H1 (cell line): Measurements from ENCODE around the gene SLC16A11. TPM values are rescaled to one million over a fixed set of nuclear protein-coding genes. Genes with fewer than 3 reads are reported as not detected.

Experiments used
- CTCF ChIA-PET: fragments of 300-600 bp; sonication (Branson Sonifier 250); formaldehyde crosslinking; loops from one replicate; lab custom pipeline; 2021; ENCODE audit not compliant: partially characterized antibody; lab: Charles Lee
- POLR2A ChIA-PET: fragments of 300-600 bp; sonication (Branson Sonifier 250); formaldehyde crosslinking; loops from one replicate; lab custom pipeline; 2021; ENCODE audit warnings: inconsistent platforms; ENCODE audit not compliant: partially characterized antibody; lab: Charles Lee
- DNase-seq, 2 experiments: peaks; one replicate each; pipeline versions ENCODE4 v3.0.0 to v3.0.0-alpha.2; 2010 to 2022; ENCODE audit warnings: low spot score in 2 of 2, low read depth in 1 of 2, mixed read lengths in 1 of 2
- FAIRE-seq: peaks from 2 replicates; lab custom pipeline; 2011; peaks lifted over from hg19 to GRCh38; lab: Jason Lieb, UNC
- H2AFZ ChIP-seq: 2 replicates; pipeline ENCODE4 v1.8.1; 2012; ENCODE audit warnings: low read length, inconsistent platforms
- H2AK5ac ChIP-seq: 2 replicates; pipeline ENCODE4 v1.6.1; 2013; ENCODE audit warnings: low read depth, low read length
- H2BK120ac ChIP-seq: replicated peaks from 2 replicates; pipeline ENCODE3; 2013; ENCODE audit warnings: low read depth, low read length, inconsistent platforms
- H2BK12ac ChIP-seq: 2 replicates; pipeline ENCODE4 v1.6.1; 2013; ENCODE audit warnings: low read depth, low read length
- H2BK15ac ChIP-seq: 2 replicates; pipeline ENCODE4 v1.6.1; 2013; ENCODE audit warnings: low read length
- H2BK20ac ChIP-seq: 2 replicates; pipeline ENCODE4 v1.6.1; 2013; ENCODE audit warnings: low read length
- H2BK5ac ChIP-seq: 2 replicates; pipeline ENCODE4 v1.6.1; 2013; ENCODE audit warnings: low read depth, low read length
- H3K14ac ChIP-seq: 2 replicates; pipeline ENCODE4 v1.6.1; 2013; ENCODE audit warnings: inconsistent platforms; ENCODE audit not compliant: insufficient read length
- H3K18ac ChIP-seq: 2 replicates; pipeline ENCODE4 v1.6.1; 2013; ENCODE audit warnings: low read length; ENCODE audit errors: extremely low read depth
- H3K23ac ChIP-seq: 2 replicates; pipeline ENCODE4 v1.6.1; 2013; ENCODE audit warnings: inconsistent platforms; ENCODE audit not compliant: insufficient read length
- H3K23me2 ChIP-seq: 2 replicates; pipeline ENCODE4 v1.6.1; 2013; ENCODE audit warnings: low read depth, low read length
- H3K27ac ChIP-seq: 2 replicates; pipeline ENCODE4 v1.6.1; 2011; ENCODE audit warnings: low read depth, low read length, inconsistent platforms
- H3K27me3 ChIP-seq, 4 experiments: replicated peaks in 1 of 4; 1 replicate in 1 of 4; 2 replicates in 3 of 4; pipeline versions ENCODE4 v1.6.1 to v1.8.1; 2011 to 2013; ENCODE audit warnings: low read length in 3 of 4, mild to moderate bottlenecking in 3 of 4, inconsistent platforms in 2 of 4, mixed read lengths in 2 of 4, moderate library complexity in 1 of 4; ENCODE audit not compliant: control insufficient read depth in 3 of 4, insufficient read depth in 3 of 4; ENCODE audit errors: extremely low read depth in 1 of 4
- H3K36me3 ChIP-seq, 4 experiments: 2 replicates each; pipeline versions ENCODE4 v1.6.1 to v1.8.1; 2011 to 2013; ENCODE audit warnings: mild to moderate bottlenecking in 4 of 4, low read length in 3 of 4, moderate library complexity in 2 of 4, control low read depth in 1 of 4, inconsistent platforms in 1 of 4; ENCODE audit not compliant: insufficient read depth in 4 of 4, control insufficient read depth in 2 of 4
- H3K4ac ChIP-seq: replicated peaks from 2 replicates; pipeline ENCODE3; 2013; ENCODE audit warnings: low read length, low read depth, mixed read lengths, inconsistent platforms; ENCODE audit not compliant: insufficient read length
- H3K4me1 ChIP-seq, 4 experiments: replicated peaks in 1 of 4; 1 replicate in 1 of 4; 2 replicates in 3 of 4; pipeline versions ENCODE4 v1.6.1 to v1.8.1; 2011 to 2013; ENCODE audit warnings: low read length in 3 of 4, inconsistent platforms in 2 of 4, mixed read lengths in 1 of 4; ENCODE audit not compliant: insufficient read depth in 4 of 4, control insufficient read depth in 3 of 4
- H3K4me2 ChIP-seq, 2 experiments: 2 replicates each; pipeline versions ENCODE4 v1.6.1 to v1.8.1; 2011 to 2013; ENCODE audit warnings: low read depth in 2 of 2, low read length in 2 of 2, control low read depth in 1 of 2, inconsistent platforms in 1 of 2, mild to moderate bottlenecking in 1 of 2; ENCODE audit not compliant: insufficient read depth in 1 of 2
- H3K4me3 ChIP-seq, 4 experiments: fragments of 200-600, 300-600 bp in 1 of 4; sonication (generic), shearing (Covaris generic), sonication (Bioruptor Twin) in 1 of 4; 2 replicates each; pipeline versions ENCODE4 v1.5.1 to v1.8.1; 2011 to 2016; ENCODE audit warnings: low read length in 4 of 4, low read depth in 3 of 4, control low read depth in 2 of 4, inconsistent platforms in 2 of 4, mild to moderate bottlenecking in 2 of 4, mixed read lengths in 1 of 4, moderate library complexity in 1 of 4; ENCODE audit not compliant: insufficient read depth in 2 of 4; ENCODE audit errors: extremely low read depth in 1 of 4
- H3K56ac ChIP-seq: replicated peaks from 2 replicates; pipeline ENCODE3; 2013; ENCODE audit warnings: low read depth, mild to moderate bottlenecking, mixed read lengths, low read length, inconsistent platforms; ENCODE audit not compliant: insufficient read length
- H3K79me1 ChIP-seq: 2 replicates; pipeline ENCODE4 v1.6.1; 2013; ENCODE audit warnings: low read depth, low read length, control low read depth
- H3K79me2 ChIP-seq, 2 experiments: 2 replicates each; pipeline versions ENCODE4 v1.6.1 to v1.8.1; 2012 to 2013; ENCODE audit warnings: low read length in 2 of 2, mild to moderate bottlenecking in 2 of 2, inconsistent platforms in 1 of 2; ENCODE audit not compliant: insufficient read depth in 2 of 2, control insufficient read depth in 1 of 2
- H3K9ac ChIP-seq, 4 experiments: replicated peaks in 1 of 4; 1 replicate in 1 of 4; 2 replicates in 3 of 4; pipeline versions ENCODE4 v1.6.1 to v1.8.1; 2011 to 2013; ENCODE audit warnings: low read depth in 3 of 4, low read length in 3 of 4, control low read depth in 2 of 4, mild to moderate bottlenecking in 2 of 4, moderate library complexity in 2 of 4, inconsistent platforms in 1 of 4; ENCODE audit errors: extremely low read depth in 1 of 4
- H3K9me3 ChIP-seq, 2 experiments: 2 replicates each; pipeline versions ENCODE4 v1.6.1 to v1.8.1; 2012 to 2013; ENCODE audit warnings: mild to moderate bottlenecking in 2 of 2, moderate library complexity in 2 of 2, control low read depth in 1 of 2, inconsistent platforms in 1 of 2, low read depth in 1 of 2, low read length in 1 of 2, mixed read lengths in 1 of 2; ENCODE audit not compliant: insufficient read depth in 2 of 2
- H4K20me1 ChIP-seq, 2 experiments: replicated peaks in 1 of 2; 2 replicates each; pipeline versions ENCODE3 to v1.8.1; 2011 to 2013; ENCODE audit warnings: inconsistent platforms in 2 of 2, low read length in 2 of 2, mild to moderate bottlenecking in 1 of 2; ENCODE audit not compliant: insufficient read depth in 2 of 2, control insufficient read depth in 1 of 2
- H4K5ac ChIP-seq: 2 replicates; pipeline ENCODE4 v1.6.1; 2013; ENCODE audit warnings: low read length, low read depth, mixed read lengths, inconsistent platforms; ENCODE audit not compliant: insufficient read length
- H4K8ac ChIP-seq: 2 replicates; pipeline ENCODE4 v1.8.0; 2013; ENCODE audit warnings: mild to moderate bottlenecking, moderate library complexity, low read length, inconsistent platforms; ENCODE audit not compliant: insufficient read depth; ENCODE audit errors: extremely low read depth
- H4K91ac ChIP-seq: replicated peaks from 2 replicates; pipeline ENCODE3; 2013; ENCODE audit warnings: low read length, mixed read lengths, inconsistent platforms; ENCODE audit not compliant: insufficient read length
- BCL11A ChIP-seq, 2 experiments: IDR thresholded peaks; one replicate each; pipeline ENCODE4 v1.6.1; 2011; ENCODE audit warnings: low read depth in 2 of 2, low read length in 2 of 2, mild to moderate bottlenecking in 2 of 2
- BRCA1 ChIP-seq: IDR thresholded peaks from 2 replicates; pipeline ENCODE4 v1.6.1; 2012; ENCODE audit warnings: low read depth, low read length, improper control_type of control experiment
- EGR1 ChIP-seq: IDR thresholded peaks from 2 replicates; pipeline ENCODE4 v1.6.1; 2011; ENCODE audit warnings: low read depth, low read length, borderline replicate concordance
- EZH2 ChIP-seq: fragments of 200-600 bp; sonication (generic); IDR thresholded peaks from 2 replicates; pipeline ENCODE4 v1.7.1; 2012; ENCODE audit warnings: low read depth, mild to moderate bottlenecking, moderate library complexity, low read length, inconsistent platforms; ENCODE audit not compliant: severe bottlenecking
- RBBP5 ChIP-seq: IDR thresholded peaks from 2 replicates; pipeline ENCODE4 v1.7.1; 2012; ENCODE audit warnings: low read depth, mild to moderate bottlenecking, inconsistent platforms, low read length, moderate library complexity, borderline replicate concordance
- RFX5 ChIP-seq: IDR thresholded peaks from 2 replicates; pipeline ENCODE4 v1.6.1; 2011; ENCODE audit warnings: low read depth, low read length, improper control_type of control experiment, borderline replicate concordance
- SUZ12 ChIP-seq: fragments of 200-600 bp; sonication (generic); IDR thresholded peaks from 2 replicates; pipeline ENCODE4 v1.6.1; 2012; ENCODE audit warnings: mild to moderate bottlenecking, inconsistent platforms, low read length, moderate library complexity, mixed read lengths
- WGBS, 2 experiments: shearing (Covaris generic) in 1 of 2; methylation state at CpG; one replicate each; pipeline versions ENCODE4 v1.1.6 to v1.1.7; 2013 to 2015; ENCODE audit warnings: low lambda C conversion rate in 2 of 2, mixed read lengths in 2 of 2, inconsistent platforms in 1 of 2, low coverage in 1 of 2, missing lambda C conversion rate in 1 of 2; ENCODE audit not compliant: insufficient replicate concordance in 2 of 2, insufficient coverage in 1 of 2, insufficient read length in 1 of 2; ENCODE audit errors: extremely low coverage in 1 of 2, missing lambda C conversion rate in 1 of 2; 5-methylcytosine and 5-hydroxymethylcytosine counted together
- polyA plus RNA-seq, 7 experiments: library from polyadenylated mRNA; depleted of rRNA in 3 of 7; stranded (reverse) in 5 of 7; unstranded in 2 of 7; fragments of >200 nt in 5 of 7; fragments of 200-250 nt in 2 of 7; gene quantifications; 1 replicate in 5 of 7; 2 replicates in 1 of 7; 4 replicates in 1 of 7; pipeline versions ENCODE4 v1.2.1 to v1.2.3, GENCODE V29; 2011 to 2013; ENCODE audit warnings: missing spikeins in 2 of 7, mixed read lengths in 2 of 7
- total RNA-seq: library from RNA; stranded (reverse); fragmentation: NEBNext Ultra II Directional; extraction: Animal tissue kit (Norgen Biotek cat#: 25700); gene quantifications from 2 replicates; pipeline ENCODE4 v1.2.1, GENCODE V29; 2021

SLC16A11 gene
- total and polyA plus RNA-seq, 2 of the 8 experiments (the other 6 are each of a cell fraction or from before 2014, with no cell fraction given): 0.35 to 0.39 TPM

- Histone ChIP-seq H3K4me3 (no peak overlapping the region), H3K27ac (no peak overlapping the region), H2BK120ac (no peak overlapping the region), H2BK20ac (no peak overlapping the region), H3K18ac (no peak overlapping the region), H3K79me1 (no peaks in the 10 kb centered on the region), H3K36me3 (peaks cover 0 to 8% (median 3%) of the 10 kb centered on the region in 4 experiments; a peak in 1 of 8 replicates), H4K8ac (no peak overlapping the region), H2AK5ac (no peak overlapping the region), H3K79me2 (no peaks in the 10 kb centered on the region), H3K27me3 (0 out of 7 replicates have a peak, but pooled peaks cover 0 to 5% (median 0%) of the 10 kb centered on the region in 4 experiments), H3K4me2 (no peak overlapping the region), H3K56ac (no peak overlapping the region), H4K91ac (no peak overlapping the region), H3K14ac (no peak overlapping the region), H3K4ac (no peak overlapping the region), H4K5ac (no peak overlapping the region), H2BK5ac (no peak overlapping the region), H2AFZ (no peak overlapping the region), H3K23ac (no peak overlapping the region), H3K9ac (no peak overlapping the region)
- FAIRE-seq: no peak
- ChIA-PET POLR2A (no interaction called here), CTCF (interaction anchor here (1.1 kb wide), 1 partner anchor 16 kb away, joined by 3 read pairs; no protein-coding TSS in a partner anchor)
- WGBS, 2 experiments: 80% methylated on average over 3 of the region's 3 CpGs; no CpG with 5 or more reads in 1 of the 2 experiments
- TF ChIP-seq BCL11A (IDR thresholded peaks at IDR 0.05; ENCODE audit: low read depth in 2 of 2, low read length in 2 of 2) (no peak), BRCA1 (no peak), EZH2 (no peak), SUZ12 (no peak), RBBP5 (no peak), EGR1 (no peak), RFX5 (no peak)
- TF ChIP-seq, all 59 proteins: peak for 0
- Histone ChIP-seq H3K4me1 (no peaks in the 10 kb centered on the region; a peak in 1 of 7 replicates), H2BK12ac (no peak overlapping the region), H4K20me1 (no peaks in the 10 kb centered on the region), H2BK15ac (no peak overlapping the region), H3K23me2 (no peaks in the 10 kb centered on the region), H3K9me3 (no peaks in the 10 kb centered on the region)
- no peak for DNase-seq
Observed at GRCh38 chr17:7029096-7029495, 14.8 kb downstream of the SLC16A11 start.
